SK-N-DZ (cell line): Measurements from ENCODE around the gene CASP1.
"Not testable (repeated sequence)": the region's sequence is repeated elsewhere in the genome, so short reads cannot be mapped to it uniquely, and the experiment has no call there.

Experiments
- DNase-seq: peaks from one replicate; pipeline ENCODE4 v3.0.0-alpha.2; 2015; ENCODE audit warnings: low spot score

Gene CASP1

GRCh38 chr11:105046898-105047579 lies 12.1 kb upstream of the CASP1 start:
- DNase-seq, result no peak

- DNase-seq, result no peak
Measured at GRCh38 chr11:105045676-105046296, 10.8 kb upstream of the CASP1 start.

GRCh38 chr11:105044557-105045524 lies 9.9 kb upstream of the CASP1 start, which contains the start of gene CARD16:
CARD16 (minus strand) TSS chr11:105045335; CDS start chr11:105045297, 38 bp downstream.
- DNase-seq, result not testable (repeated sequence)

GRCh38 chr11:105042178-105042577 lies 7.2 kb upstream of the CASP1 start:
- DNase-seq, result no peak

- no peak for DNase-seq
Measured at GRCh38 chr11:105040703-105041102, 5.8 kb upstream of the CASP1 start.

- DNase-seq, result not testable (repeated sequence)
Measured at GRCh38 chr11:105034388-105034787, 556 bp downstream of the CASP1 start.

- DNase-seq, result no peak
Measured at GRCh38 chr11:105033781-105034180, 1.2 kb downstream of the CASP1 start.

GRCh38 chr11:105033343-105033742 lies 1.6 kb downstream of the CASP1 start:
- DNase-seq, result no peak

- DNase-seq, result no peak
Measured at GRCh38 chr11:105032495-105032894, 2.4 kb downstream of the CASP1 start.

GRCh38 chr11:105027678-105028077 lies 7.3 kb downstream of the CASP1 start:
- DNase-seq, result no peak

- DNase-seq, result no peak
Measured at GRCh38 chr11:105024394-105024793, 10.6 kb downstream of the CASP1 start.

- no peak for DNase-seq
Measured at GRCh38 chr11:105023003-105023402, 11.9 kb downstream of the CASP1 start, which contains the start of gene CASP5. CASP5 (minus strand) TSS chr11:105023168; CDS start chr11:105023136, 32 bp downstream.

GRCh38 chr11:105022527-105022926 lies 12.4 kb downstream of the CASP1 start:
- no peak for DNase-seq

- no peak for DNase-seq
Measured at GRCh38 chr11:105007463-105007862, 27.5 kb downstream of the CASP1 start.

GRCh38 chr11:105005451-105005845 lies 29.5 kb downstream of the CASP1 start:
- DNase-seq, result peak; percentile 84

GRCh38 chr11:105004021-105004420 lies 30.9 kb downstream of the CASP1 start:
- no peak for DNase-seq

- no peak for DNase-seq
Measured at GRCh38 chr11:105003151-105003550, 31.8 kb downstream of the CASP1 start.

GRCh38 chr11:105000797-105001196 lies 34.1 kb downstream of the CASP1 start:
- no peak for DNase-seq

GRCh38 chr11:105000167-105000566 lies 34.8 kb downstream of the CASP1 start:
- no peak for DNase-seq

GRCh38 chr11:104999721-105000120 lies 35.2 kb downstream of the CASP1 start:
- no peak for DNase-seq

GRCh38 chr11:104997288-104997687 lies 37.7 kb downstream of the CASP1 start:
- no peak for DNase-seq

- DNase-seq, result no peak
Measured at GRCh38 chr11:104995001-104995408, 39.9 kb downstream of the CASP1 start.
